Liver (tissue), 9 donors: ENCODE measurements around the gene SYNJ2. TPM values are rescaled to one million over a fixed set of nuclear protein-coding genes. Genes with fewer than 3 reads are reported as not detected.

Experiments
- DNase-seq: peaks from one replicate; pipeline ENCODE4 v3.0.0-alpha.2; 2017; ENCODE audit warnings: low spot score
- H3K27ac ChIP-seq, 2 donors: one replicate each; pipeline ENCODE4 v1.7.0; 2013; ENCODE audit warnings: inconsistent platforms in 2 of 2, low read length in 2 of 2, control low read depth in 1 of 2, low read depth in 1 of 2, mild to moderate bottlenecking in 1 of 2
- H3K27me3 ChIP-seq, 4 donors: one replicate each; pipeline versions ENCODE4 v1.6.1 to v1.7.0; 2013; ENCODE audit warnings: low read length in 3 of 4, inconsistent platforms in 1 of 4, mild to moderate bottlenecking in 1 of 4, moderate library complexity in 1 of 4; ENCODE audit not compliant: control insufficient read depth in 4 of 4, insufficient read depth in 4 of 4
- H3K36me3 ChIP-seq, 4 donors: one replicate each; pipeline versions ENCODE4 v1.6.1 to v1.7.0; 2013; ENCODE audit warnings: low read length in 3 of 4, mild to moderate bottlenecking in 3 of 4, low read depth in 1 of 4, moderate library complexity in 1 of 4; ENCODE audit not compliant: control insufficient read depth in 4 of 4, insufficient read depth in 3 of 4
- H3K4me1 ChIP-seq, 4 donors: one replicate each; pipeline versions ENCODE4 v1.6.1 to v1.7.0; 2013; ENCODE audit warnings: low read length in 3 of 4, mild to moderate bottlenecking in 3 of 4, moderate library complexity in 1 of 4; ENCODE audit not compliant: control insufficient read depth in 4 of 4, insufficient read depth in 4 of 4
- H3K4me3 ChIP-seq, 3 donors: one replicate each; pipeline versions ENCODE4 v1.6.1 to v1.7.0; 2013; ENCODE audit warnings: low read length in 3 of 3, control low read depth in 1 of 3, low read depth in 1 of 3, mild to moderate bottlenecking in 1 of 3
- H3K9ac ChIP-seq, 2 donors: one replicate each; pipeline ENCODE4 v1.7.0; 2013; ENCODE audit warnings: low read length in 2 of 2, mild to moderate bottlenecking in 2 of 2, moderate library complexity in 2 of 2, control low read depth in 1 of 2, low read depth in 1 of 2
- H3K9me3 ChIP-seq, 4 donors: one replicate each; pipeline versions ENCODE4 v1.6.1 to v1.7.0; 2013; ENCODE audit warnings: low read length in 3 of 4; ENCODE audit not compliant: control insufficient read depth in 4 of 4
- CTCF ChIP-seq: fragments of 150-350 bp; IDR thresholded peaks from 2 replicates; pipeline ENCODE4 v1.5.1; 2017; ENCODE audit warnings: improper control_type of control experiment, low read depth, low read length; ENCODE audit not compliant: missing input control
- FOXA1 ChIP-seq: IDR thresholded peaks from 2 replicates; pipeline ENCODE4 v1.6.1; 2016; ENCODE audit warnings: antibody characterized with exemption
- FOXA2 ChIP-seq: IDR thresholded peaks from 2 replicates; pipeline ENCODE4 v1.6.1; 2016; ENCODE audit warnings: antibody characterized with exemption
- GABPA ChIP-seq, 2 donors: IDR thresholded peaks in 1 of 2; conservative IDR thresholded peaks in 1 of 2; 2 replicates each; pipeline ENCODE4 v1.6.1; 2016; ENCODE audit warnings: antibody characterized with exemption in 2 of 2, mild to moderate bottlenecking in 1 of 2, moderate library complexity in 1 of 2
- HNF4A ChIP-seq, 2 donors: conservative IDR thresholded peaks; 2 replicates each; pipeline ENCODE4 v1.6.1; 2016; ENCODE audit warnings: antibody characterized with exemption in 2 of 2, mild to moderate bottlenecking in 2 of 2
- MAX ChIP-seq: IDR thresholded peaks from 2 replicates; pipeline ENCODE4 v1.6.1; 2016; ENCODE audit warnings: antibody characterized with exemption
- RAD21 ChIP-seq, 2 donors: IDR thresholded peaks; 2 replicates each; pipeline ENCODE4 v1.6.1; 2016; ENCODE audit warnings: antibody characterized with exemption in 2 of 2, mild to moderate bottlenecking in 2 of 2
- REST ChIP-seq: IDR thresholded peaks from 2 replicates; pipeline ENCODE4 v1.6.1; 2016; ENCODE audit warnings: antibody characterized with exemption, mild to moderate bottlenecking
- SP1 ChIP-seq: IDR thresholded peaks from 2 replicates; pipeline ENCODE4 v1.6.1; 2018; ENCODE audit warnings: antibody characterized with exemption, mild to moderate bottlenecking
- ZBTB33 ChIP-seq: IDR thresholded peaks from 2 replicates; pipeline ENCODE4 v1.6.1; 2016; ENCODE audit warnings: antibody characterized with exemption
- WGBS: extraction: QIAGEN DNeasy Blood & Tissue Kit; methylation state at CpG from one replicate; pipeline ENCODE4 v1.1.7; 2013; 5-methylcytosine and 5-hydroxymethylcytosine counted together
- polyA plus RNA-seq, 2 donors: library from polyadenylated mRNA; stranded (reverse) in 1 of 2; unstranded in 1 of 2; fragments of 200-250 nt in 1 of 2; fragments of >200 nt in 1 of 2; fragmentation: Nextera tagmentation in 1 of 2; extraction: Ambion mirVana in 1 of 2; gene quantifications; one replicate each; pipeline versions ENCODE4 v1.2.1 to v1.2.3, GENCODE V29; 2013 to 2015
- total RNA-seq, 2 donors: library from RNA; depleted of rRNA; stranded (reverse); fragments of >200 nt; gene quantifications; one replicate each; pipeline ENCODE4 v1.2.3, GENCODE V29; 2014
- donor health status: healthy.
- donor health status: healthy.
- donor health status: healthy.
- donor health status: healthy.
- donor health status: healthy.

Gene SYNJ2
- total and polyA plus RNA-seq, 4 donors, result 2.4 to 8.9 (median 3.2) TPM

- DNase-seq, result no peak
- no peak overlapping the region for H3K9ac ChIP-seq
Observed at GRCh38 chr6:157967020-157967419, 14.6 kb upstream of the SYNJ2 start.

More at GRCh38 chr6:157967020-157967419, 14.6 kb upstream of the SYNJ2 start:
- no peaks in the 10 kb centered on the region for H3K4me1 ChIP-seq
- TF ChIP-seq RAD21 (IDR thresholded peaks at IDR 0.05) (no peak), HNF4A (conservative IDR thresholded peaks at IDR 0.05) (no peak), GABPA (IDR thresholded peaks at IDR 0.05 in 1 of 2, conservative IDR thresholded peaks at IDR 0.05 in 1 of 2) (no peak), ZBTB33 (no peak), REST (no peak), CTCF (no peak), FOXA2 (no peak), FOXA1 (no peak), SP1 (no peak), MAX (no peak)
- 75% methylated on average over 6 of the region's 6 CpGs for WGBS
- no peaks in the 10 kb centered on the region for H3K36me3 ChIP-seq
- H3K27ac ChIP-seq, result no peak overlapping the region
- no peaks in the 10 kb centered on the region for H3K27me3 ChIP-seq
- H3K9me3 ChIP-seq, result no peaks in the 10 kb centered on the region
- H3K4me3 ChIP-seq, result no peak overlapping the region
